GM20000 (cell line): ENCODE results near the gene RASGRF2.
A peak's percentile ranks its signal among the peaks of the same experiment; 100 is the strongest.

Experiments
- DNase-seq: peaks from one replicate; pipeline ENCODE4 v3.0.0; 2012; ENCODE audit warnings: low spot score
- CTCF ChIP-seq: IDR thresholded peaks from 2 replicates; pipeline ENCODE4 v1.5.1; 2012; ENCODE audit warnings: mild to moderate bottlenecking, control low read depth; ENCODE audit errors: extremely low read depth, missing control alignments

RASGRF2 gene

DNA sequence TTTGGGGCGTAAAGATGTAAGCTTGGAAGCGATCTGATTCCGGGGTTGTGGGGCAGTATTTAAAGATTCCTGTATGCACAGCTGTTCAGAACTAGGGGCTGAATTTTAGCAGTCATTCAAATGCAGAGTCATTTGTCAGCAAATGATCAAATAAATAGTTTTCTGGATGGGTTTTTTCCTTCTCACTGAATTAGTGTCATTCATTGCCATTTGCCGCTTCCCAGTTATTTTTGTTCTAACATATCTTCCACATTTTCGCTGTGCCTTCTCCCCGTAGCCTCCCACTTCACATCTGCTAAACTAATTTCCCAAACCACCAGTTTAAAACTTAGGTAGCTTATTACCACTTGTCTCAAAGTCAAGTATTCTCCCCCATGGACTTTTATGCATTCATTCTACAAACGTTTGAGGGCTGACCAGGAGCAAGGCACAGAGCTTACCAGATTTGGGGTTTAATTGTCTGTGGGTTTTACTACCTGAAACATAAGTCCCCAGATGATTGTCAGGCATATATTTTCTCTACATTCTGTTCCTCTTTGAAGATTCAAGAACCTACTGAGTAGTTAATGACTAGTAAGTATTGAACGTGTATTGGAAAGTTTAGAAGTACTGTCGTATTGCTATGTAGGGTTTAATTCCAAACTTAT is 231.7 kb downstream of the RASGRF2 start:
- no peak for DNase-seq
- no peak for TF ChIP-seq CTCF

- TF ChIP-seq CTCF, result no peak
- no peak for DNase-seq
These were observed 232.2 kb downstream of the RASGRF2 start for GRCh38 chr5:81192373-81192750.

GRCh38 chr5:81194633-81195334 is 234.6 kb downstream of the RASGRF2 start:
- peak; percentile 80 for TF ChIP-seq CTCF
- peak; percentile 91 for DNase-seq

GRCh38 chr5:81195335-81195929 is 235.3 kb downstream of the RASGRF2 start:
- no peak for TF ChIP-seq CTCF
- DNase-seq, result no peak

- no peak for DNase-seq
- TF ChIP-seq CTCF, result no peak
These were observed 242.5 kb downstream of the RASGRF2 start for GRCh38 chr5:81202655-81203054.

DNA sequence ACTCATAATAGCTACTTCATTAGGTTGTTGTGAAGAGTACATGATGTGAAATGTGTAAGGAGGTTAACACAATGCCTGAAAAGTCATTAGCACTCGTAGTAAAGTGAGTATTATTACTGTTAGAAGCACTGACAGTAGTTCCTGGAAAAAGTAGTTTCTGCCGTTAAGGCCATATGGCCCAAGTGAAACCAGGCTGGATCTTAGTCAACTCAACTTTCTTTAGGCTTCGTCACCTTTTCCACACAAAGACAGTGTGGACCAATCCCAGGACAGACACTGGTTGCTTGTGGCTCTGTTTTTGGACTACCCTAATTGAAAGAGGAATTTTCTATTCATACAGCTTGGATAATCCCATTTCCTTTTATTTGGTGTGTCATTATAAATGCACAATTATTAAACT is 243.6 kb downstream of the RASGRF2 start:
- TF ChIP-seq CTCF, result no peak
- no peak for DNase-seq

- no peak for TF ChIP-seq CTCF
- DNase-seq, result no peak
These were observed 244.0 kb downstream of the RASGRF2 start for GRCh38 chr5:81204205-81204604.
